ENCODE data around the gene ZBTB47. TPM values are rescaled to one million over a fixed set of nuclear protein-coding genes. Genes with fewer than 3 reads are reported as not detected.

The ZBTB47 gene
- total RNA-seq, 1 experiment from 2014 or later: 9.5 TPM

- no peak overlapping the region for H3K9ac ChIP-seq (ENCODE audit: low read length)
- ATAC-seq (no peak), DNase-seq (no peak)
- H2AFZ ChIP-seq (ENCODE audit: low read length): no peak overlapping the region
- no peaks in the 10 kb centered on the region for H3K9me2 ChIP-seq (replicated peaks; ENCODE audit: low read length)
- ChIA-PET POLR2A (ENCODE audit: unreplicated experiment) (no interaction called here), CTCF (no interaction called here)
- no peaks in the 10 kb centered on the region for H3F3A ChIP-seq (ENCODE audit: low read length, unreplicated experiment)
- intact Hi-C loops (cut with micrococcal nuclease): no loop called here
- no peak overlapping the region for H3K4me3 ChIP-seq (ENCODE audit: low read length)
- H3K27ac ChIP-seq (ENCODE audit: low read length): no peak overlapping the region
- no peaks in the 10 kb centered on the region for H3K36me3 ChIP-seq (ENCODE audit: low read depth, low read length)
- no peak for TF ChIP-seq EZH2phosphoT487 (IDR thresholded peaks at IDR 0.05; ENCODE audit: borderline replicate concordance, low read length)
- no peak for TF ChIP-seq CTCF (conservative IDR thresholded peaks at IDR 0.05; ENCODE audit: low read depth, low read length)
- no peak for TF ChIP-seq EZH2 (IDR thresholded peaks at IDR 0.05; ENCODE audit: low read length, unreplicated experiment)
- H3K4me2 ChIP-seq (ENCODE audit: low read length): no peak overlapping the region
- no peaks in the 10 kb centered on the region for H3K27me3 ChIP-seq (ENCODE audit: low read length)
- H3K4me1 ChIP-seq (ENCODE audit: insufficient read depth, low read length): peaks cover 8% of the 10 kb centered on the region
- no TSS peak for BruUV-seq (replicated peaks)
- no peaks in the 10 kb centered on the region for H3K79me2 ChIP-seq (ENCODE audit: low read length)
- no peaks in the 10 kb centered on the region for H4K20me1 ChIP-seq (ENCODE audit: low read length)
- no peaks in the 10 kb centered on the region for H3K9me3 ChIP-seq (ENCODE audit: low read length)
Measured at GRCh38 chr3:42688487-42689420, 35.3 kb downstream of the ZBTB47 start.

GRCh38 chr3:42689421-42690014 is 36.0 kb downstream of the ZBTB47 start:
- no peak overlapping the region for H3K4me2 ChIP-seq (ENCODE audit: low read length)

More at GRCh38 chr3:42689421-42690014, 36.0 kb downstream of the ZBTB47 start:
- Histone ChIP-seq H4K20me1 (ENCODE audit: low read length) (no peaks in the 10 kb centered on the region), H3K9me3 (ENCODE audit: low read length) (no peaks in the 10 kb centered on the region), H3K79me2 (ENCODE audit: low read length) (no peaks in the 10 kb centered on the region), H3K9ac (ENCODE audit: low read length) (no peak overlapping the region), H3K27ac (ENCODE audit: low read length) (no peak overlapping the region), H3K27me3 (ENCODE audit: low read length) (no peaks in the 10 kb centered on the region), H2AFZ (ENCODE audit: low read length) (no peak overlapping the region), H3K4me1 (ENCODE audit: insufficient read depth, low read length) (peaks cover 4% of the 10 kb centered on the region), H3K4me3 (ENCODE audit: low read length) (no peak overlapping the region), H3F3A (ENCODE audit: low read length, unreplicated experiment) (no peaks in the 10 kb centered on the region), H3K9me2 (replicated peaks; ENCODE audit: low read length) (no peaks in the 10 kb centered on the region), H3K36me3 (ENCODE audit: low read depth, low read length) (no peaks in the 10 kb centered on the region)
- TF ChIP-seq CTCF (conservative IDR thresholded peaks at IDR 0.05; ENCODE audit: low read depth, low read length): no peak
- no peak for TF ChIP-seq EZH2phosphoT487 (IDR thresholded peaks at IDR 0.05; ENCODE audit: borderline replicate concordance, low read length)
- TF ChIP-seq EZH2 (IDR thresholded peaks at IDR 0.05; ENCODE audit: low read length, unreplicated experiment): no peak
- intact Hi-C loops (cut with micrococcal nuclease): no loop called here
- no peak for ATAC-seq
- ChIA-PET CTCF (no interaction called here), POLR2A (ENCODE audit: unreplicated experiment) (no interaction called here)
- BruUV-seq (replicated peaks): no TSS peak
- DNase-seq: no peak

All from PC-3 (cell line).